H1 (cell line): ENCODE measurements around the gene STX16. TPM values are rescaled to one million over a fixed set of nuclear protein-coding genes. Genes with fewer than 3 reads are reported as not detected.

Source experiments
- CBX5 ChIP-seq: fragments of 300-800, 300-1000 bp; sonication (generic); IDR thresholded peaks from 2 replicates; pipeline ENCODE4 v1.7.1; 2016; ENCODE audit warnings: antibody characterized with exemption, low read length, low read depth
- CTCF ChIP-seq, 3 experiments: IDR thresholded peaks; 1 replicate in 2 of 3; 2 replicates in 1 of 3; pipeline versions ENCODE4 v1.5.1 to v1.6.1; 2011; ENCODE audit warnings: low read length in 3 of 3, mild to moderate bottlenecking in 3 of 3, inconsistent platforms in 2 of 3, low read depth in 1 of 3, moderate library complexity in 1 of 3; ENCODE audit not compliant: insufficient read depth in 1 of 3; ENCODE audit errors: control extremely low read depth in 1 of 3
- HDAC2 ChIP-seq, 2 experiments: fragments of 300-600 bp in 1 of 2; sonication (generic) in 1 of 2; IDR thresholded peaks; 2 replicates each; pipeline ENCODE4 v1.6.1; 2011 to 2012; ENCODE audit warnings: low read depth in 2 of 2, low read length in 2 of 2, mild to moderate bottlenecking in 2 of 2, moderate library complexity in 2 of 2, borderline replicate concordance in 1 of 2, inconsistent platforms in 1 of 2
- POU5F1 ChIP-seq: IDR thresholded peaks from 2 replicates; pipeline ENCODE4 v1.6.1; 2011; ENCODE audit warnings: low read depth, mild to moderate bottlenecking, low read length, moderate library complexity
- SIX5 ChIP-seq: IDR thresholded peaks from 2 replicates; pipeline ENCODE4 v1.6.1; 2011; ENCODE audit warnings: mild to moderate bottlenecking, low read depth, low read length
- SP1 ChIP-seq: IDR thresholded peaks from 2 replicates; pipeline ENCODE4 v1.6.1; 2011; ENCODE audit warnings: low read depth, low read length
- TCF12 ChIP-seq: IDR thresholded peaks from 2 replicates; pipeline ENCODE4 v1.6.1; 2011; ENCODE audit warnings: low read depth, mild to moderate bottlenecking, low read length
- polyA plus RNA-seq, 7 experiments: library from polyadenylated mRNA; depleted of rRNA in 3 of 7; stranded (reverse) in 5 of 7; unstranded in 2 of 7; fragments of >200 nt in 5 of 7; fragments of 200-250 nt in 2 of 7; gene quantifications; 1 replicate in 5 of 7; 2 replicates in 1 of 7; 4 replicates in 1 of 7; pipeline versions ENCODE4 v1.2.1 to v1.2.3, GENCODE V29; 2011 to 2013; ENCODE audit warnings: missing spikeins in 2 of 7, mixed read lengths in 2 of 7
- total RNA-seq: library from RNA; stranded (reverse); fragmentation: NEBNext Ultra II Directional; extraction: Animal tissue kit (Norgen Biotek cat#: 25700); gene quantifications from 2 replicates; pipeline ENCODE4 v1.2.1, GENCODE V29; 2021

The STX16 gene
- total and polyA plus RNA-seq, 2 of the 8 experiments (the other 6 are each of a cell fraction or from before 2014, with no cell fraction given) = 45.2 to 61.6 TPM

- TF ChIP-seq CTCF (IDR thresholded peaks at IDR 0.05; ENCODE audit: control extremely low read depth in 1 of 3, insufficient read depth in 1 of 3, low read depth in 1 of 3, low read length in 3 of 3) = no peak
- no peak for TF ChIP-seq SIX5
- no peak for TF ChIP-seq HDAC2 (IDR thresholded peaks at IDR 0.05; ENCODE audit: borderline replicate concordance in 1 of 2, low read depth in 2 of 2, low read length in 2 of 2)
- no peak for TF ChIP-seq TCF12
- no peak for TF ChIP-seq CBX5
- no peak for TF ChIP-seq POU5F1
- TF ChIP-seq SP1 = no peak
These were observed 49.2 kb downstream of the STX16 start (continued) for GRCh38 chr20:58700121-58700821.
